HG03521 (cell line): Measurements from ENCODE around the gene CATSPERE.

Source experiments
- ATAC-seq: cut with Tn5 transposase; IDR thresholded peaks from one replicate; pipeline ENCODE4 v1.9.1; 2021; ENCODE audit warnings: mild to moderate bottlenecking, moderate library complexity; ENCODE audit not compliant: unreplicated experiment

Gene CATSPERE, protein sequence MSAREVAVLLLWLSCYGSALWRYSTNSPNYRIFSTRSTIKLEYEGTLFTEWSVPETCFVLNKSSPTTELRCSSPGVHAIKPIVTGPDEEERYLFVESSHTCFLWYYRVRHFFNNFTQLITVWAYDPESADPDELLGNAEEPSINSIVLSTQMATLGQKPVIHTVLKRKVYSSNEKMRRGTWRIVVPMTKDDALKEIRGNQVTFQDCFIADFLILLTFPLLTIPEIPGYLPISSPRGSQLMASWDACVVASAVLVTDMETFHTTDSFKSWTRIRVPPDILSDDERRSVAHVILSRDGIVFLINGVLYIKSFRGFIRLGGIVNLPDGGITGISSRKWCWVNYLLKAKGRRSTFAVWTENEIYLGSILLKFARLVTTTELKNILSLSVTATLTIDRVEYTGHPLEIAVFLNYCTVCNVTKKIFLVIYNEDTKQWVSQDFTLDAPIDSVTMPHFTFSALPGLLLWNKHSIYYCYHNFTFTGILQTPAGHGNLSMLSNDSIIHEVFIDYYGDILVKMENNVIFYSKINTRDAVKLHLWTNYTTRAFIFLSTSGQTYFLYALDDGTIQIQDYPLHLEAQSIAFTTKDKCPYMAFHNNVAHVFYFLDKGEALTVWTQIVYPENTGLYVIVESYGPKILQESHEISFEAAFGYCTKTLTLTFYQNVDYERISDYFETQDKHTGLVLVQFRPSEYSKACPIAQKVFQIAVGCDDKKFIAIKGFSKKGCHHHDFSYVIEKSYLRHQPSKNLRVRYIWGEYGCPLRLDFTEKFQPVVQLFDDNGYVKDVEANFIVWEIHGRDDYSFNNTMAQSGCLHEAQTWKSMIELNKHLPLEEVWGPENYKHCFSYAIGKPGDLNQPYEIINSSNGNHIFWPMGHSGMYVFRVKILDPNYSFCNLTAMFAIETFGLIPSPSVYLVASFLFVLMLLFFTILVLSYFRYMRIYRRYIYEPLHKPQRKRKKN

DNA sequence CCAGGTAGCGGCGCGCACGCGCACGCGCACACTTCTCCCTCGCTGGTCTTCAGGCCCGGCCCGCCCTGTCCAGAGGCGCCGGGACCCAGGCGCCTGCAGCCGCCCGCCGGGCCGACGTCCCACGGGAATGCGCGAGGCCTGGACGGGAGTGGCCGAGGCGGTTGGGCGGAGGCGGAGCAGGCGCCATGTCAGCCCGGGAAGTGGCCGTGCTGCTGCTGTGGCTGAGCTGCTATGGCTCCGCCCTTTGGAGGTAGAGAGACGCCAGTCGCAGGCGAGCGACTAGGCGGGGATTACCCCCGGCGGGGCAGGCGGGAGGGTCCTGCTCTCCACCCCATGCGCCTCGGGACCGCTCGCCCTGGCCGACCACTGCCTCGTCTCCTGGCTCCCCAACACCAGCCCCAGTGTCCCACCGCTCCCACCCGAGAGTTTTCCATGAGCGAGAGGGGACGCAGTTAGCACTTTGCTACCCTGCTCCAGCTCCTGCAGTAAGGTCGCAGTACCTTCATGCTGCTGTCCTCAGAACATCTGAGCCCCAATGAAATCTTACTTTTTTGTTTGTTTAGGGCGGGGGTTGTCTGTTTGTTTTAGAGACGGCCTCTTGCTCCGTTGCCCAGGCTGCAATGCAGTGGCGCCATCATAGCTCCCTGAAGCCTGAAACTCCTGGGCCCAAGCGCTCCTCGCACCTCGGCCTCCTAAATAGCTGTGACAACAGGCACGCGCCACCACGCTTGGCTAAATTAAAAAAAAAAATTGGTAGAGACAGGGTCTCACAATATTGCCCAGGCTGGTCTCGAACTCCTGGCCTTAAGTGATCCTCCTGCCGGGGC, at the start of gene CATSPERE:
Gene CATSPERE (plus strand): TSS at position 29 of the 827 bp plus-strand sequence. CDS start 157 bp downstream, at position 186.
- ATAC-seq = peak; percentile 97

DNA sequence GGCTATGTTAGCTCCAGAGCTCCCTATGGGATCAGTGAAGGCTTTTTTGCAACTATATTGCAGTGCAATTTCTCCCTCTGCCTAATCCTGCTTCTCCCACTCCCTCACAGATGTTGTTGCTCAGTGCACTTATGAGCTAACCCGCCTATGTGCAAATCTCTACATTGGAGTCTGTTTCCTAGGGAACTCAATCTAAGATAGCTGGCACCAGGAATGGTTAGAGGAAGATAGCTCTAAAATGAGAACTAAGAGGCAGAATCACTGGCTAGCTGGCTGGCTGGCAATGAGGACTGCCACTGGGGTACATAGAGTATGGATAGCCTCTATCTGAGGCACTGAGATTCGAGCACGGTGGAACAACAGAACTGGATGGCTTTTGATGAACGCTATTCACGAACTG, 48.9 kb upstream of the CATSPERE start:
- no peak for ATAC-seq

DNA sequence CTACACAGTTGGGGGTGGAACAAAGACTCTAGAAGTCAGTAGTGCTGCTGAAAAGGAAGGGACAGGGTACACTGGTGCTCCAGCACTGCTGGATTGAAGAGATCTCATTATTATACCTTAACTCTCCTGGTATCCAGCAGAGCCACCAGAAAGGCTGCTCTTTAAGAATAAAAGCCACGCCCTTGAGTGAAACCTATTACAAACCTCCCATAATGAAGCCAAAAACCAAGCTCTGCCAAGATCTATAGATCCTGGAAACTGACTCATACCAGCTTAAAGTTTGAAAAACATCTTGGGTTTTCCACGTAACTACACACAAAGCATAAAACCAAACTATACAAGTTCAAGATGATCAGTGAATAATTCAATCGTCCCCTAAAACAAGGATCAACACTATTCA, 47.3 kb upstream of the CATSPERE start:
- no peak for ATAC-seq

DNA sequence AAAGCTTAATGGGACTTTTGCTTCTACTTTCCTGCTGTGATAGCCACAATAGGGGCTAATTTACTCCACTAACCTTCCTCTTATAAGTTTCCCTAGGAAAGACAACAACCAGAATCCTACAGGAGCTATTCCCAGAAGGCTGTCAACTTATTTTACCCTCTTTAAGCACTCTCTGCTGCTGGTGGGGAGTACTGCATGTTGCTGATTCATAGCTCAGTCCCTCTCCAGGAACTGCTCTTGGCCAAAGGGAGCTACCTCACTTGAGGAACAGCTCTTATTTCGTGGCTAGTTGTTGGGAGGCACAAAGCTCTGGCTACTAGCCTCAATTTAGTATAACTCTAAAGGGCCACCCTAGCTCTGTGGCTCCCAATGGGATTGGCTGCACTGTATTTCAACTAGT, 46.5 kb upstream of the CATSPERE start:
- no peak for ATAC-seq

DNA sequence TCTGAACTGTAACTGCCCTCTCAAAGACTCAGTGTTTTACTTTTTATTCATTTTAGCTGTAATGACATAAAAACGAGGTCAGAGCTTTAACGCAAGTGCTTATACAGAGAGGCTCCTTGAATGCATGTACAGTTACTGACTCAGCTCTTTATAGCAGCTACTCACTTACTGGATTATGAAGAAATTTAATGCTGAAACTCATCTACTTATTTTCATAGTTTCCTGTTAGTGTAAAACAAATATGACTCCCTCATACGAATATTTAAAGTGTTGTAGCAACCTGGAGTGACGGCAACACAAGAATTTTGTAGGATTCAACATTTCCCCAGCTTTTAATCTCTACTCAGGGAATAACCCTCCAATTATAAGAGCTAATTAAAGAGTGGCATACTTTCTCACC, 42.0 kb upstream of the CATSPERE start:
- no peak for ATAC-seq

DNA sequence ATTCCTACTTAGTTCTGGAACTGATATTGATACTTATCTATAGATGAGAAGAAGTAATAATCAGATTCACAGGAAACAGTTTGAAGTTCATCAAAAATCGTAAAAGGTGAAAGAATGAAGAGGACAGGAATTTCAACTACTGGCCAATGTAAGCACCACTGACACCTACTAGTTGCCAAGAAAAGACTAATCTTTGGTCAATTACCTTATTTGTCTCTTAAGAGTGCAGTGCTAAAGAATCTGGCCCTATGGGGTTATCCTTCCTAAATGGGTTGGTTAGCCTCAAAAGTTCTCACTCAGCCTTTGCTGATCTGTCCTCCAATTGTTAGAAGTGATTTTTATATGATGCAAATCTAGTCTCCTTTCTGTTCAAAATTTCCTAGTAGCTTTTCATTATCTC, 38.9 kb upstream of the CATSPERE start:
- no peak for ATAC-seq

DNA sequence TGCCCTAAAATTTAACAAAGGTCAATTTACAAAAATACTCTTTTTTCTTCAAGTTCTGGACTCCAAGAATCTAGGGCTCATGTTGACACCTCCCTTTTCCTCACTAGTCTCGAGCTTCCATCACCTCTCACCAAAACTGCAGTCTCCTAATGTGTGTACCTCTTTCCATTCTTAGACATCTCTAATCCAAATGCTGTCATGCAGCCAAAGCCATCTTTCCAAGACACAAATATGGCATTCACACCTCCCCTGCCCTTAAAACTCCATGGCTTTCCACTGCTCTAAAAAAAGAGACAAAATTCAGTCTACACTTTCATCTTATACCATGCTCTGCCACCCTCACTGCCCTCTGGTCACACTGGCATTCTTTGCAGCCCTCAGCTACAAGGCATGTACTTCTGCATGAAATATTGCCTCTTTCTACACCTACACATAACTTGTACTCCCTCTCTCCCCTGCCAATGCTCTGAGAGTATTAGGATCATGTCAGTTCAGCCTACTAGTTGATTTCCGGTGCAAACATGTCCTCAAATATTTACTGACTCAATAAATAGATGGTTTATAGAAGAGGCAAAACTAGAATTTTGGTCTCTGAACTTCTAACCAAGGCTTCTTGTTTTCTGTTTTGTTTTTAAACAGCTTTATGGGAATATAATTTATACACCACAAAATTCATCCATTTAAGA, 36.3 kb upstream of the CATSPERE start:
- ATAC-seq = no peak

DNA sequence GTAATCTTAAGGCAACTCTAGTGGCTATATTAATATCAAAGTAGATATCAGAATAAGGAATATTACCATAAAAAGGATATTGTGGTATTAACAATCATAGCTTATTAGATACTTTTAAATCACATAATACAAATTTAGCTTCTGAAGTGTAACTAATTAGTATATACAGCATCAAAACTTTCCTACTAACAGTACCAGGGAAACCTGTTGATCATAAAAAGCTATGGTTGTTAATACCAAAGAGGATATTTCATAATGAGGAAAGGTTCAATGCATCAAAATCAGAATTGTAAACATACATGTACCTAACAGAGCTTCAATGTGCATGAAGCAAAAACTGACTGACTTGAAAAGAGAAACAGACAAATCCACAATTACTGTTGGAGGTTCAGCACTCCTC, 33.4 kb upstream of the CATSPERE start:
- ATAC-seq = no peak

DNA sequence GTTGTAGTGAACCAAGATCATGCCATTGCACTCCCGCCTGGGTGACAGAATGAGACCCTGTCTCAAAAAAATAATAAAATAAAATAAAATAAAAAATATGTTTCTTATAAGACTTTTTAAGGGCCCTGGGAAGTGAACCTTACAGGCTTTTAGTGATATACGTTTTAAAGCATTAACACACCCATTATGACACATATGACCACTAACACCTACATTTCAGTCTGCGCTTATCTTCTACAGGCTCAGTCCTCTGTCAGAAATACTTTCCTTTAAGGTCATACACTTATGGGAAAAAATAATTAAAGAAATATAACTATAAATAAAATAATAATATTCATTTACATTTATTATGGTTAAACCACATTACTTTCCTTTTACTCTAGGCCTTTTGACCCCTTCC, 31.3 kb upstream of the CATSPERE start:
- ATAC-seq = no peak

DNA sequence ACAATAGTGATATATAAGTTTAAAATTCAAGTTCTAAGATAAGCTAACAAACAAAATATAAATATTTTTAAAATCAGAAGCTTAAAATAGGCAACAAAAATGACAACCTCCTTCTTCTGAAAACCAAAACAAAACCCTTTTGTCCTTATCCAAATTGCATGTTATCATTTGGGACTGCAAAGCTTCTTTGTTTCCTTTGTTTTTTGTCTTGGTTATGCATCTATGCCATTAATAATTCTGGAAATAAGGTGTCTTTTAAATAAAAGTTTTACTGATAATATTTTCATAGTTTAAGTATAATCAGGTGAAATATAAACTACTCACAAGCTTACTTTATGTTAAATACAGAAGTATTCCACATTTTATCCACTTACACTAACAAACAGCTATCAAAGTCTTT, 29.9 kb upstream of the CATSPERE start:
- no peak for ATAC-seq

DNA sequence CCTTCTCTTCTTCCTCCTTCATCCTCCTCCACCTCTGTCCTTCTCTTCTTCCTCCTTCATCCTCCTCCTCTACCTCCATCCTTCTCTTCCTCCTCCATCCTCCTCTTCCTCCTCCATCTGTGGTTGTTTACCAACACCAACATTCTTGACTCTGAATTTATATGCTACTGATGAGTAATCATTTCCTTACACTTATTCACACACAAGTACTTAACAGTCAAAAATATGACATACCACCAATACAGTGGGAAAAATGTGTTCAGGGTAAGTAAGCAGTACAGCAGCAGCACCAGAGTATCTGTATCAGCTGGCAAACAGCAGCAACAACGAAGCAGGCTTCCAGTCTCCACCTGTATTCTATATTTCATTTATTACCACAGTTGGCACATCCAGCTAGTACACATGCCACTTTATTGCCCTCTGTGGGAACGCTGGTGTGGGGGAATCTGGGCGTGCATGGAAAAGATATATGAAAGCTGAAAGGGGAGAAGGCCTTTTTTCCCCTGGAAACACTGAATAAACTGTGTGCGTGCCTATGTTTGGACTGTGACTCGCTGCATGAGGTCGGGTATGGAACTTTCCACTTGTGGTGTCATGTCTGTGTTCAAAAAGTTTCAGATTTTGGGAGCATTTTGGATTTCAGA, 25.4 kb upstream of the CATSPERE start:
- ATAC-seq = no peak

DNA sequence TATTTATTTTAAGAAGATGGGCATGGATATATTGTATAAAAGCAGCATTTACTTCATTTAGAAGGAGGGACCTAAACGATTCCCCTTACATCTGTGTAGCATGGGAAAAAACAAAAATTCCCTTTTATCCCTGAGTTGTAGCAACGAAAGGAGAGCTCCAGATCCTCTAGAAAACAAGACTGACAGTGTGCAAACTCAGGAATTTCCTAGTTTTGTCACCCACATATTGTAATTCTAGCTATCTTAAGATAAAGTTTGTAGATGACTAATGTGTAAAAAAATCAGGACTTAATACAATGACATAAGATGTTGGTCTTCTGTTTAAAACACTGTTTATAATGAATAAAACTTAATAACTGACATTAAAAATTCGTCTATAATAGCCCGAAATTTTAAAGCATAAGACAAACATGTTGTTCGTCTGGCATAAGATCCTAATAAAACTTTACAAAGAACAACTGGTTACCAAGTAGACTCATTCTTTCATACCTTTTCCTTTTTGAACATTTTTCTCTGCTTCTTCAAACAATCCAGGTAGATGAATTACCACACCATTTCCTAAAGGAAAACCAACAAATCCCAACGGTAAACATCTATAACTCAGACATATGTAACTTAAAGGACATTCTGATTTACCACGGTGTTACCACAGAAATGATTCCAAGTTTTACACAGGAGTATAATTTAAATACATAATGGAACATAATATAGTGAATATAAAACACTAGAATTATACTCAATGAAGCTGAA, 24.6 kb upstream of the CATSPERE start:
- no peak for ATAC-seq

DNA sequence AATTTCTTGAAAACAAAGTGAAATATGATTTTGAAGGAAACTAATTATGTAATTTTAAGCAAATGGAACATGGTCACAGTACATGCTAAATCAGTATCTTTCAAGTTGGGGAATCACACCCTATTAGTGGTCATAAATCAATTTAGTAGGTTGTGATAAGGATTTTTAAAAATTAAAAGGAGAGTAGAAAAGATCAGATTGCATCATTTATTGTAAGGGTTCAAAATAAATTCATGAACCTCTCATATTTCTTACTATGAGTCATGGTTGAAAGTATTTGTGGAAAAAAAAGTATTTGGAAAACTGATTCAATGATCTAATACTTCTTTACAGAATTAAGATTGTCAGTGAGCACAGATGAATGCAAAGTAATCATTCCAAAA, 24.0 kb upstream of the CATSPERE start:
- ATAC-seq = no peak

DNA sequence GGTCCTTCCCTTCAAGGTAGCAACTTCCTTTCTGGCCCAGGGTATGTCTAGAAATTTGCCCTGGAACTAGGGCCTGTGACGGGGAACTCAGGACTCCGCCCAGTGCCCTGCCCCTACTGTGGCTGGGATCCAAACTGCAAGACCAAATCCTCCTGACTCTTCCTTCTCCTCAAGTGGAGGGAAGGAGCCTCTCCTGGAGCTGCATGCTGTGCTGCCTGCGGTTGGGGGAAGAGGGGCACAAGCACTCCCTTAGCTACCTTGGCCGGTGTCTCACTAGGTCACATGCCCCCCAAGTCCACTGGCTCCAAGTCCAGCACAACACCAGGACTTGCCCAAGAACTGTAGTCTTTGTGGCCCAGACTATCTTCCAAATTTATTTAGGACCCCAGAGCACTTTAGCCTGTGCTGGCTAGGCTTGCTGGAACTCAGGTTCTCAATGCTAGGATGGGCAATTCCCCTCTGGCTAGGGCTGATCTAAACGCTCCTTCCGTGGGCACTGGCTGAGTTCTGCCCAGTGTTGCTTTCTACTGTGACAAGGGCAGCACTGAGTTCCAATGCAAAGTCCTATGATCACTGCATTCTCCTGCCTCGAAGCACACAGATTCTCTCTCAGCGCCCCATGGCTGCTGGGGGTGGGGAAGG, 21.6 kb upstream of the CATSPERE start:
- ATAC-seq = no peak

DNA sequence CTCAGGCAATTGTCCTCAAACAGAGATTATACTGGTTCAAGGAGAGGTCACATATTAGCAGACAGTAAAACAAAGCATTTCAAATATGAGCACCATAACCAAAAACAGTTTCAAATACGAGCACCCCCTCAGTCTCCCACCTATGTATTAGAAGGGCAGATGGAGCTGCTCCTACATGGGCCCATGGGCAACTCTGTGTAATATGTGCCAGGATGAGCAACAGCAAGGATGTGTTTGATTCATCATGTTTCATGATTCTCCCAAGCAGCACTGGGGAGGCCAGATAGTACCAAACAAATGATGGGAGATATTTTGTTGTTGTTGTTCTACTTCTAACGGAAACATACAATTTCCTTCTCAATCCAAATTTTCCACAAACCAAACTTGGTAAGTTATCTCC, 18.2 kb upstream of the CATSPERE start:
- no peak for ATAC-seq

DNA sequence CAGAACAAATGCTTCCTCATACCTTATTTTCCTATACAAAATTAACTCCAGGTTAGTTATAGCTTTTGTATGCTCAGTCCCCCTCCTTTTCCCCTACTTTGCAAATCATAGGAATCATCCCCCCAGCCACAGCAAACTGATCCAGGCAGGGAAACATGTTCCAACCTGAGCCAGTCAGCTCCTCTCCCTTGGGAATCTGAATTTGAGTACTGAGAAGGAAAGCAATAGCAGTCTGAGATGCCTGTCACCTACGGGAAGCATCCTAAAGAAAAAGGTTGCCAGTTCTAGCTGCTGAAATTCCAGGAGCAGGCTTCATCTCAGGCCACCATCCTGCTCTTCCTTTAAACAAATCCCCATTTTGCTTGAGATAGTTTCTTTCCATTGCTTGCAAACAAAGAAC, 16.2 kb upstream of the CATSPERE start:
- ATAC-seq = no peak

DNA sequence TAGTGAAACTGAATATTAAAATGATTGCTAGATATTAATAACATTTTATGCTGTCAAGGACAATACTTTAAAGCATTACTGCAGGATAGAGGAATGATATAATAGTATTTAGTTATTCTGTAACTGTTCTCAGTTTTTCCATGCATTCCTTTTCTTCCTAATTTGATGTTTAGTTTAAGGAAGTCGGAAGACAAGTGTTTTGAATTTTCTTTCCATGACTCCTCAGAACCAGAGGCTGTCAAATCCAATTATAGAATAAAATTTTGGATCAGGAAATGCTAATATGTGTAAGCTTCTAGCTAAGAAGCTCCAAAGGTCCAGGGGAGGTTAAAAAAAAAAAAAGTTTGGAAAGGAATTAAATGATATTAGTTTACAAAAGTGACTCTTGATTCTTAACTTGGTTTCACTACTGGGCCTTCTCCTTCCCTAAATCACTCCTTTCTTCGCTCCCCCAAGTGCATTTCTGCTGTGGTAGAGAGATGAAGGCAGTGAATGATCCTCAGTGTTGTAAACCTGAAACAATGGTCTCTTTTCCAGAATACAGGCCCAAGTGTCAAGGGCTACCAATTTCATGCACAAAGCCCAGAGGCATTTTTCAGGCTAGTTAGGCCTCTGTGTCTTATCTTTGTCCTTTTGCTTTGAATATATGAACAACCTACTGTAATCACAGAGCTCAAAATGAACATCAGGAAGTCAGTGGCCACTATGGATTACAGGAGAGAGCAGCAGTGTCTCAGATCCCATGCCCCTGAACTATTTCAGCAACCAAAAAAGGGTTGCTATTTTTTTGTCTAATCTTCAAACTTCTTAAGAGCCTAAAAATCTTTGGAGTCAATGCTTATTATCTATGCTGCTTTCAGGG, 15.5 kb upstream of the CATSPERE start:
- no peak for ATAC-seq

DNA sequence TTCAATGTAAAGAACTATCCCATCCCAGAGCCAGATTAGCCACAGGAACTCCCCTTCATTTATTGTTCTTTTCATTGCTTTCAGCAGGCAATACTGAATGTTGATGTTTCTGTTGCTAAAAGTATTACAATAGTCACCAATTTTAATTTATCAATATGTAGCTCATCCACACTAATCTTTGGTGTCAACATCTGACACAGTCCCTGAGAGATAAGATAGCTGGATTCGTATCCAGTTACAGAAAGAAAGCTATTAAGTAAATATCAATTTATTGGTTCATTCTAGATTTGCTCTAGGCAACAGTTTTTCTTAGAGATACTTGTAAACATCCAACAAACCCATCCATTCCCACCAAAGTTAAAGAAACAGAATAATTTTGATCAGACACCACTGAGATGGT, 14.0 kb upstream of the CATSPERE start:
- no peak for ATAC-seq
